Fibroblast of upper back skin (primary cell): ENCODE measurements around the gene TMEM86B.
A peak's percentile ranks its signal among the peaks of the same experiment; 100 is the strongest.
"Not testable (repeated sequence)": the region's sequence is repeated elsewhere in the genome, so short reads cannot be mapped to it uniquely, and the experiment has no call there.

ENCODE experiments used
- DNase-seq: peaks from one replicate; pipeline ENCODE4 v3.0.0-alpha.2; 2013

TMEM86B gene

DNA sequence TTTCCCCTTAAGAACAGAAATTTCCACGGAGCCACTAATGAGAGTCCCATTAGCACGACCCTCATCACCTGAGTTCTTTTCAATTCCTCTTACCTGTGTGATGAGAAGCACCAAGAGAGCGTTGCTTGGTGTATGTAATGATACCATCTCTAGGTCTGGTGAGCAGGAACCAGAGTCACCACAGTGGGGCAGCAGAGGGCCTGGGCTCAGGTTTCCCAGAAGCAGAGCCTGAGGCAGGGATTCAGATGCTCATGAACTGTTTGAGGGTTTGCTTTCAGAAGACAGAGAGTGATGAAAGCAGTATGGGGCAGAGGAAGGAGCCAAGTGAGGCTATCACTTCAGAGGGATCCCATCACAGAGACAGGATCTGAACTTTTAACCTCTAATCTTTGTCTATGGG, 16.1 kb downstream of the TMEM86B start:
- no peak for DNase-seq

DNA sequence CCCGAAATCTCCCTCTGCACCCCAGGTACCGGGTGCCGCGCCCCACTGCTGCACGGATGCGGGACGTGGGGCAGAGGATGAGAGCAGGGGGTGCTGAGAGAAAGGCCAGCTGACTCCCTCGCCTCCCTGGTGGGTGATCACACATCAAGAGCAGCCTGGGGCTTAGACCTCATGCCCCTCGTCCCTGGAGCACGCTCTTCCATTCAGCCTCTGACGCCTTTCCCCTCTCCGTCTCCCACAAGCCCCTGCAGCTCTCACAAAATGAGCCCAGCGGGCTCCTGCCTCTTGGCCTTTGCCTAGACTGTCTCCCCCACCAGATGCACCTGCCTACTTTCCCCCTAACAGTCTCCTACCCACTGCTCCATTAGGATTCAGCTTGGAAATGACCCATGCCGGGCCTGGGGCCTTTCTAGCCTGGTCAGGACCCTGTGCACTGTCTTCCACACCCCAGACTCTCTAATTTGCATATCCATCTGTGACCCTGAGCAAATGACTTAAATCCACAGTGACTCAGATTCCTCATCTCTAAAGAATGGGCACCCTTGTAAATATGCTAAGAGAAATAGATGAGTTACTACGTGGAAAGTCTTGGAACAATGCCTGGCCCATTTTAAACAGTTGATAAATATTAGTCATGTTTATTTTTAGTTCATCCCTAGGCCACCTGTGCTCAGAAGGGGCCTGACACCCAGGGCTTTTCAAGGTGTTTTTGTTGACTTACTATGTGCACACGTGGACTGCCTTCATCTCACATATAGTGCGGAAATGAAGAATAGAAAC, 18.7 kb downstream of the TMEM86B start:
- peak; percentile 92 for DNase-seq

DNA sequence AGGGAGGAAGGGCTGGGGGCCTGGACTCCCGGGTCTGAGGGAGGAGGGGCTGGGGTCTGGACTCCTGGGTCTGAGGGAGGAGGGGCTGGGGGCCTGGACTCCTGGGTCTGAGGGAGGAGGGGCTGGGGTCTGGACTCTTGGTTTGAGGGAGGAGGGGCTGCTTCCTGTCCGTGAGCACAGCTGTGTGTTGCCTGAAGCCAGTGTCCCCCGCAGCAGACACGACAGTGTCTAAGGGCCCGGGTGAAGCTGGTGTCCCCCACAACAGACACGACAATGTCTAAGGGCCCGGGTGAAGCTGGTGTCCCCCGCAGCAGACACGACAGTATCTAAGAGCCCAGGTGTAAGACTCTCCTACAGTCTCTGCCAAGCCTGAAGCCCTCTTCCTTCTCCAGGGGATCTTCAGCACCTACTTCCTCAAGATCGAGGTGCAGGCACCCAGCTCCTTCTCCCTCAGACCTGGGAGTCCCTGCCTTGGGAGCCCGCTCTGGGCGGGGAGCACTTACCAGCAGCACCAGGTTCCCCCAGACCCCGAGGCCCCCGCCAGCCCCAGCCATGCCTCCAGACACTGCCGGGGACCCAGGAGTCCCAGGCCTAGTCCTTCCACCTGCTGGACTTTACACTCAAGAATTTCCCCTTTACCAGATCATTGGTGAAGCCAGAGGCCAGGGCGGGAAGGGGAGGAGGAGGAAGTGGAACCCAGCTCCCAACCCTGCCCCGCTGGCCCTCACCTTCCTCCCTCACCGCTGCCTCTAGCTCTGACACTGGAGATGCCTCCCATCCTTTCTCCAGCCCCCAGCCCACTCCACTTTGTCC, 19.5 kb downstream of the TMEM86B start, which contains the start of gene PTPRH:
Gene PTPRH, minus strand, starts transcription at position 622 of the 813 bp plus-strand sequence. Its CDS starts 68 bp downstream, at position 554.
- DNase-seq: no peak

DNA sequence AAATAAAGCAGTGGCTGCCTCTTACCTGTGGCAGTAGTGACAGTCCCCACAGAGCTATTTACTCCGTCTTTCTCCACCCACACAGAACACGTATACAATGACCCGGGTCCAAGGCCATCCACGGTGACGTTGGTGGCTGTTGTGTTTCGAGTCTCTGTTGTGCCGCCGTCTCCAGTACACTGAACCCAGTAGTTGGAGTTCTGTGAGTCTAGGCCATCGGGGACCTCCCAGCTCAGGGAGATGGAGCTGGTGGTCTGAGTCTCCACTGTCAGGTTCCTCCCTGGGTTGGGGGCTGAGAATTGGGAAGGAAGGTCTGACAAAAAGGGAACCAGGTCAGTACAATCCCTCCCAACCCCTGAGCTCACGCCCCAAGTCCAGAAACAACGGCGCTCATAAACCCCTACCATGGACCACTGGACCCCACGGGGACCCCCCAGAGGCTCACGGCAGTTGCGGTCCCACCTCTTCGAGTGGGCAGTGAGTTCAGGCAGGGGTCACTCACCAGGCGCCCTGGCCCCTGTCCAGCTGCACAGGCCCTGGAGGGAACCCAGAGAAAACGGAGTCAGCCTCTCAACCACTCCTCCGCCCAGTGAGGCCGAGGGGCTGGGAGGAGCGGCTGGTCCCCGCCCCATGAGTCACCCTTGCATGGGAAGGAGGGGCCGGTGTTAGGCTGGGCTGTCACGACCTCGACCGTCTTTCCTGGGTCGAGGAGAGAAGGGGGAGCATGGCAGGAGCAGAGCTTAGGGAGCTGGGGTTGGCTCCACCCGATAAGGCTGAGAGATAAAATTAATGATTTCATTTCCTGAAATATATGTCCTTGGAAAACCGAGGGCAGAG, 21.7 kb downstream of the TMEM86B start:
- peak; percentile 83 for DNase-seq

DNA sequence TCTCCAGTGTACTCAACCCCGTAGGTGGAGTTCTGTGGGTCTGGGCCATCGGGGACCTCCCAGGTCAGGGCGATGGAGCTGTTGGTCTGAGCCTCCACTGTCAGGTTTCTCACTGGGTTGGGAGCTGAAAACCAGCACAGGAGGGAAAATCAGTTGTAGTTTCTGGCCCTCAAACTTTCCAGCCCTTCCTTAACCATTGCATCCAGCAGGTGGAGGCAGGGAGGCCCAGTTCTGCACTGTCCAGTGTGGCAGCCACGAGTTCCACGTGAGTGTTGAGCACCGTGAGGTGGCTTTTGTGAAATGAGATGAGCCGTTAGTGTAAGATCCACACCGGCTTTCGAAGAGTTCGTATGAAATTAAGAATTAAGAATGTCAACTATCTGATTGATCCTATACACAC, 26.4 kb downstream of the TMEM86B start:
- not testable (repeated sequence) for DNase-seq

DNA sequence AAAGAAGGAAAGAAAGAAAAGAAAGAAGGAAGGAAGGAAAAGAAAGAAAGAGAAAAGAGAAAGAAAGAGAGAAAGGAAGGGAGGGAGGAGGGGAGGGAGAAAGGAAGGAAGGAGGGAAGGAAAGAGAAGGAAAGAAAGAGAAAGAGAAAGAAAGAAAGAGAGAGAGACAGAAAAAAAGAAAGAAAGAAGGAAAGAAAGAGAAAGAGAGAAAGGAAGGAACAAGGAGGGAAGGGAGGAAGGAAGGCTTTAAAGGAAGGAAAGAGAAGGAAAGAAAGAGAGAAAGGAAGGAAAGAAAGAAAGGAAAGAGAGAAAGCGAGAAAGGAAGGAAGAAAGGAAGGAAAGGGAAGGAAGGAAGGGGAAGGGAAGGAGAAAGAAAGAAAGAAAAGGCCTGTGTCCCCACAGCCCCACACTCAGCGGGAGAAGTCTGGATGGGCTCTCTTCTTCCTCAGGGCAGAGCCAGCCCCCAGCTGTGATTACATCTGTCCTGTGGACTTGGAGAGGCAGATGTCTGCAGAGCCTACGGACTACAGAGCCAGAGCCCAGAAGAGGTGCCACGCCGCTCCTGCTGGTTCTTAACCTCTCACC, 28.9 kb downstream of the TMEM86B start:
- DNase-seq: no peak

DNA sequence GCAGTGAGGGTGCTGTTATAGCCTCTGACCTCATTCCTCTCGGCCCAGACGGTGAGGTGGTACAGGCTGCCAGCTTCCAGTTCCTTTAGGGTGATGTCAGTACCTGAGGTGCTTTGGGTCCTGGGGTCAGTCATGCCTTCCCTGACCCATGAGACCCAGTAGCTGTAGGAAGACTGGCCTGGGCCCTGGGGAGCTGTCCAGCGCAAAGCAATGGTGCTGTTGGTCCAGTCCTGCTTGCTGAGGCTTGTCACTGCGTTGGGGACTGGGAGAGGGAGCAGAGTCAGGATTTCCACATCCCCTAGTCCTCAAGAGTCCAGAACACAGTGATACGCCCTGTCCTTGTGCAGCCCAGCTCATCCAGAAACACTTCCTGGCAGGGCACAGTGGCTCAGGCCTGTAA, 29.9 kb downstream of the TMEM86B start:
- no peak for DNase-seq

DNA sequence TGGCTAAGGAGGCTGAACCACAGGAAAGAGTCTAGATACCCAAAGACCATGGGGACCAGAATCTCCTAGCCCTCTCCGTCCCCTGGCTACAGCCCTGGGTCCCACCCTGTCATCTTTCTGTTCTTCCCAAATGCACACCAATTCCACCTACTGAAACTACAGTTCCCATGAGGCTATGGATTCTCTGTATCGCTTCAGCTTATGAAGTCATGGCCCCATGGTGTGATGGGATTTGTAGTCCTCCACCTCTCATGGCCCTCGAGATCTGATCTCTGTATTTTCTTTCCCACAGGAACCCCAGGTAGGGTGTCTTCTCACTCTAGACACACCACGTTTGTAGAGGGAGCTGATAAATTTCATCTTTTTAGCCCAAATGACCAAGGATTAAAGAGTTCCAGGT, 31.0 kb downstream of the TMEM86B start:
- no peak for DNase-seq

DNA sequence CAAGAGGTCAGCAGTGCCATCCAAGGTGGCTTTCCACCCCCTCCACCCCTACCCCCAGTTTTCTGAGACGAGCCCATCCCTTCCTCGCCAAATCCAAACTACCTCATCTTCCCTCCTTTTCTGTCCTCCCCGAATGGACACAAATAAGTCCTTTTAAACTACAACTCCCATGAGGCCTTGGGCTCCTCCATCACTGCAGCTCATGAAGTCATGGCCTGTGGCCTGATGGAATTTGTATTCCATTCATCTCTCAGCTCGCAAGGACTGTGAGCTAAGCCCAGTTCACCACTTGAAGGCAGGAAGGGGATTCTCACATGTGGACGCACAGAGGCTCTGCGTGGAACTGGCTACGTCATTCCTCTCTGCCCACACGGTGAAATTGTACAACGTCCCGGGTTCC, 31.8 kb downstream of the TMEM86B start:
- no peak for DNase-seq

DNA sequence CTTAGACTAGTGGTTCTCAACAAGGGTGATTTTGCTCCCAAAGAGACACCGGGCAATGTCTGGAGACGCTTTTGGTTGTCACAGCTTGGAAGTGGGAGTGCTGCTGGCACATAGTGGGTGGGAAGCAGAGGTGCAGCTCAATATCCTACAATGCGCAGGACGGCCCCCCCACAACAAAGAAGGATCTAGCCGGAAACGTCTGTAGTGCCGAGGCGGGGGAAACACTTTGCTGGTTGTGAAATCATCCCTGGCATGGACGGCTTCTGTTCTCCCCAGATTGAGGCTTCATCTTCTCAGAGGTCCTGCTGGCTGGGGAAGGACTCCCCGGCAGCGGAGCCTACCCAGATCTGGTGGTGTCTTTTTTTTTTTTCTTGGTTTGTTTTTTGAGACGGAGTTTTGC, 35.1 kb downstream of the TMEM86B start:
- DNase-seq: no peak

DNA sequence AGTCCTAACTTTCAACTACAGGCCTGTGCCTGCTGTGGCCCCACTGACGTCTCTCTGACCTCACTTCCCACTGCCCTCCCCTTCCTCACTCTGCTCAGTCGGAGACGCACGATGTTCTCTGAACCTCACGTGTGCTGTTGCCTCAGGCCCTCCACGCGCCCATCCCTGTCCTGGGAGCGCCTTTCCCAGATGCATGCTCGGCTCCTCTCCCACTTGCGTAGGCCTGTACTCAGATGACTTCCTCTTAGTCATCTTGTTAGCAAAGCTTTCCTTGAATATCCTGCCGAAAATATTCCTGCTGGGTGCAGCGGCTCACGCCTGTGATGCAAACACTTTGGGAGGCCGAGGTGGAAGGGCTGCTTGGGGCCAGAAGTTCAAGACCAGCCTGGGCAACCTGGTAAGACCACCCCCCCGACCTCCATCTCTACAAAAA, 39.1 kb downstream of the TMEM86B start:
- peak; percentile 79 for DNase-seq

DNA sequence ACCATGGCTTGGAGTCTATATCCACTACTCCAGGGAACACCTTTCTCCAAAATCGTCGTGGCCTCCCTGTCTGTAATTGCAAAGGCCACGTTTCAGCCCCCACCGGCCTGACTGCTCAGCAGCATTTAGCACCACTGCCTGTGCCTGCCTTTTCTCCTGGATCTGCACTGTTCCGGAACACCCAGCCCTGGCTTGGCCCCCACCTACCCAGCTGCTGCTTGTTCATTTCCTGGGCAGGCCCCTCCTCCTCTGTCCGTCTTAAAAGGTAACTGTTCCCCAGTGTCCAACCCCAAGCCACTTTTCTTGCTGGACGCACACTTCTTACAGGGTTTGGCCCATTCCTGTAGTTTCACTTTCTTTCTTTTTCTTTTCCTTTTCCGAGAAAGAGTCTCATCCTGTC, 39.9 kb downstream of the TMEM86B start:
- no peak for DNase-seq

DNA sequence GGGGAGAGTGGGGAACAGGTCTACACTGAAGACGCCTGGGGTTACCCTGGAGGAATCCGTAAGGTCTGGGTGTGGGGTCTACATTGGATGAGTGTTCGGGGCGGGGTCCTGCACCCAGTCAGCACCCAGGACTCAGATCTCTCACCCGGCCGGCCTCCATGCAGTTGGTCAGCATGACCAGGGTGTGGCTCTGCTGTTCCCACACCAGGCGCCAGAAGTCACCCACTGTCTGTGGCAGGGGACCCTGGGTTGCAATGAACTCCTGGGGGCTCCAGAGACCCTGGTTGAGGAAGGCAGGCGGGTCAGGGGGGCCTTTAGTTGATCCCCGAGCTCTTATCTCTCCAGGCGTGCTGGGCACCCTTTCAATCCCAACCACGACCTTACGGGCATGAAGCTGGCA, 42.5 kb downstream of the TMEM86B start:
- no peak for DNase-seq

DNA sequence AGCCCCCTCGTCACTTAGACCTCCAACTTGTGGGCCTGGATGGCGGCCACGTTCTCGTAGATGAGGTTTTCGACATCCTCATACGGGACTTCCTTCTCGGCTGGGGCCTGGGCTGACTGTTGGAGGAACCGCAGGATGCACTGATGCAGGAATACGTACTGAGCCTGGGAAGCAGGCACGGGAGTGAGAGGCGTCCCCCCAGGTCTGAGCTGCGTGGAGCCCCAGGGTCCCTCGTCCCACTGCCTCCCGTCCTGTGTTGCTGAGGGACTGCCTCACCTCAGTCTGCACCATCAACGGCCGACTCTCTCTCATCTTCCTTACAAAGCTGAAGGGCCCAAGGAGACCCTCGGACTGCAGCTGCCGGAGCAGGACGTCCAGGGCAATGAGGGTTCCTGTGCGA, 46.8 kb downstream of the TMEM86B start:
- no peak for DNase-seq

DNA sequence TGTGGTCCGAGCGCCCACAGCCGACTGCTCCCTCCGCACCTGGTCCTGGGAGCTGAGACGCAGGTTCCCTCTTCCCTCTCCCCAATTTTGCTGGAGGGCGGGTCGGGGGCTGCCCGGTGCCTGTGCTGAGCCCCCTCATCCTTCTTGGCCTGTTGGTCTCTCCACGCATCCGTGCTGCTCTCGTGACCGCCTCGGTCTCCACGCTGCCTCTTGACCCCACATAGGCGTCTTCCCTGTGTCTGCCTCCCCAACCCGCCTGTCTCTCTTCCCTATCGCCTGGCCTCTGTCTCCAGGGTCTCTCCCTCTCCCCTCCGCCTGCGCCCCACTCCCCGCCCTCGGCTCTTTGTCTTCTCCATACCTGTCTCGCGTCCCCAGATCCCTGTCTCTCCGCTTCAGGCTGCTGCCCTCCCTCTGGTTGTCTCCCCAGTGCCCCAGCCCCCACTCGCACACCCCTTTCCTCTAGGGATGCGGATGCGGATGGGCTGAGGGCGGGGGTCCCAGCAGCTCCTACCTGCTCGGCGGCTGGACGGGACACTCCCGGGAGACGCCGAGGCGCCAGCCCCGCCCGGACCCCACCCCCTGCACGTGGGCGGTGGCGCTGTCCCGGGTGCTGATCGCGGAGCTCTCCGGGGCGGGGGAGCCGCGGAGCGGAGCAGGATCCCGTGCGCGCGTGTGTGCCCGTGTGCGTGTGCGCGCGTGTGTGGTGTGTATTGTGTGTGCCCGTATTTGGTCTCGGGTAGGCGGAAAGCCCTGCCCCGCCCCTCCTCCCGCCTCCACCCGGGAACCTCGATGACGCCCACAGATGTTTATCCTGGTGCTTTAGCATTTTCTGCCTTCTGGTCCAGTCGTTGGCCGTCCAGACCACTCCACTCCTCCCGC, 48.7 kb downstream of the TMEM86B start, which contains the start of gene SYT5:
Gene SYT5, minus strand, starts transcription at position 684 of the 879 bp plus-strand sequence. CDS start 1,248 bp downstream, outside the sequence.
- DNase-seq: peak; percentile 14

DNA sequence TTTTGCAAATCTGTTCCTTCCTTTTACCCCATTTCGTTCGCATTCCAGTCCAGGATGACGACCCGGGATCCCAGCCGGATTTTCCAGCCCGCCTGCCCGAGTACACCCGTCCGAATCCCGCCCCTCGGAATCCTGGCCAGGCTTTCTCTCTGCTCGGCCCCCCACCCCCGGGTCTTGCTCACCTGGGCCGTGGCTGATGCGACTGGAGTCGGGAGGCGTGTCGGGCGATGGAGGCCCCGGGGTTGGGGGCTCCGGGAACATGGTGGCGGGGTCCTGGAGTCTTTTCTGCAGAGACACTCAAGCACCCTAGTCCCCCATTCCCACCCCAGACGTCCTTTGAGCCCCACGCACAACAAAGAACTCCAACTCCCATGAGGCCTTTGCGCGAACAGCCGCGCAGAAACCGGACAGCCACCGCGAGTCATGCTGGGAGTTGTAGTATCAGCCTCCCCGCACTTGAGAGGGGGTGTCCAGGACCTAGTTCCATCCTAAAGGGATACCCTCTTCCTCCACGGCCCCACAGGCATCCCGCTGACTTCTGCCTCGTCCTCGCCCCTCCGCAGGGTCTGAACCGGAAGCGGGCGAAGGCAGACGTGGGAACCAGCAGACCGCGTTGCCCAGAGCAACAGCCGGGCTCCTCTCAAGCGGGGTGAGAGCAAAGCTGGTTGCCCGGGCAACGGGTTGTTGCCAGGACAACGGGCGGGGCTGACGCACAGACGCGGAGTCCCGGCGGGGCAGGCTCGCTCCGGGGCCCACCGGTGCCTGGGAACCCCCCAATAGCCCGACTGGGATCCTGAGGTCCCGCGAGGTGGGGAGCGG, 49.6 kb downstream of the TMEM86B start:
- peak; percentile 71 for DNase-seq
